Thymus (tissue), 11 donors: ENCODE measurements around the gene ENDOU. TPM values are rescaled to one million over a fixed set of nuclear protein-coding genes. Genes with fewer than 3 reads are reported as not detected.

ENCODE experiments used
- DNase-seq, 9 donors: peaks; one replicate each; pipeline ENCODE4 v3.0.0-alpha.2; 2013; ENCODE audit warnings: low spot score in 9 of 9, low read depth in 6 of 9, missing footprints in 1 of 9
- H3K27ac ChIP-seq, 2 donors: one replicate each; pipeline ENCODE4 v1.5.1; 2013; ENCODE audit warnings: control low read depth in 1 of 2, low read depth in 1 of 2, low read length in 1 of 2, mild to moderate bottlenecking in 1 of 2, moderate library complexity in 1 of 2
- H3K27me3 ChIP-seq, 2 donors: one replicate each; pipeline ENCODE4 v1.5.1; 2013; ENCODE audit warnings: low read length in 1 of 2; ENCODE audit not compliant: control insufficient read depth in 2 of 2, insufficient read depth in 1 of 2
- H3K36me3 ChIP-seq, 2 donors: one replicate each; pipeline ENCODE4 v1.5.1; 2013; ENCODE audit warnings: low read length in 1 of 2, mild to moderate bottlenecking in 1 of 2, moderate library complexity in 1 of 2; ENCODE audit not compliant: control insufficient read depth in 2 of 2, insufficient read depth in 2 of 2
- H3K4me1 ChIP-seq, 2 donors: one replicate each; pipeline ENCODE4 v1.5.1; 2013; ENCODE audit warnings: low read length in 2 of 2; ENCODE audit not compliant: control insufficient read depth in 2 of 2, insufficient read depth in 2 of 2
- H3K4me3 ChIP-seq, 2 donors: one replicate each; pipeline ENCODE4 v1.5.1; 2013; ENCODE audit warnings: low read length in 2 of 2, control low read depth in 1 of 2, mild to moderate bottlenecking in 1 of 2
- H3K9me3 ChIP-seq, 2 donors: one replicate each; pipeline ENCODE4 v1.5.1; 2013; ENCODE audit warnings: low read length in 1 of 2, mild to moderate bottlenecking in 1 of 2; ENCODE audit not compliant: control insufficient read depth in 2 of 2, insufficient read depth in 1 of 2
- WGBS: extraction: QIAGEN DNeasy Blood & Tissue Kit; methylation state at CpG from one replicate; pipeline ENCODE4 v1.1.7; 2013; 5-methylcytosine and 5-hydroxymethylcytosine counted together
- polyA plus RNA-seq: library from polyadenylated mRNA; stranded (reverse); fragments of 200-250 nt; gene quantifications from one replicate; pipeline ENCODE4 v1.2.3, GENCODE V29; 2013
- total RNA-seq: library from RNA; stranded (reverse); fragments of 120-200 nt; gene quantifications from one replicate; pipeline ENCODE4 v1.2.4, GENCODE V29; 2013
- donor health status: healthy.

ENDOU gene
- total and polyA plus RNA-seq, 2 donors, result 0.14 to 1.3 TPM

DNA sequence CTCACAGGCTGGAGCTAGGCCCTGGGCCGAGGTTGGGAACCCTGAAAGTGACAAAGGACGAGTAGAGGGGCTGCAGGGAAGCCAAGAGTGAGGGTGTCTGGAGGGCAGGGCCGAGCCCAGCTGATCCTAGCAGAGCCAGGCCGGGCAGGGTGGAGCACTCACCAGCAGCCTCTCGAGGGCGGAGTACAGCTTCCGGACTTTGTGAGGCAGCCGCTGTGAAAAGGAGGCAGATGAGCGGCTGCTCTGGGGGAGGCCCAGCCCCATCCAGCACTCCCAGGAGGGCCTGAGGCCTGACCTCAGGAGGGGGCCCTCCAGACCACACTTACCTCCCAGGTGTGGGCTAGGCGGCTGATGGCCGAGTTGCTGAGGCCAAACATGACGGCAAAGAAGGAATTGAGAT, 14.7 kb upstream of the ENDOU start:
- H3K4me1 ChIP-seq, result peaks cover 7 to 23% of the 10 kb centered on the region in 2 donors
- H3K9me3 ChIP-seq, result no peaks in the 10 kb centered on the region
- no peak for DNase-seq
- WGBS, result 92% methylated on average over 12 of the region's 12 CpGs
- no peak overlapping the region for H3K4me3 ChIP-seq
- no peak overlapping the region for H3K27ac ChIP-seq
- H3K36me3 ChIP-seq, result no peaks in the 10 kb centered on the region
- peaks cover 0 to 8% of the 10 kb centered on the region in 2 donors for H3K27me3 ChIP-seq

DNA sequence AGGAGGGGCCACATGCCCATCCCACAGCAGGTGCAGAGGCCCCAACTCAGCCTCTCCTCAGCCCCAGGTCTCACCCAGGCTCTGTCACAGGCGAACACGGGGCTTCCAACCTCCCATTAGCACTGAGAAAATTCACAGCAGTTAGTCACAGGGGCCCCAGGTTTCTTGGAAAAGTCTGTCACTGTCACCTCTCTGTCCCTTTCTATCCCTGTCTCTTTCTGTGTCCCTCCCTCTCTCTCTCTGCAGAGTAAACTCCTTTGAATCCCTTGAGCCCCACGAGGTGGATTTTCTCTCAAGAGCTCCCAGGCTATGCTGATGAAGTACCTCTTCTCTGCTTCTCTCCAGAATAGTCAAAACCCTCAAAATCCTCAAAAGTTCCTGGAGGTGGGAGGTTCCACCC, 14.0 kb upstream of the ENDOU start:
- Histone ChIP-seq H3K36me3 (no peaks in the 10 kb centered on the region), H3K4me3 (no peak overlapping the region), H3K4me1 (peaks cover 7 to 23% of the 10 kb centered on the region in 2 donors), H3K9me3 (no peaks in the 10 kb centered on the region), H3K27ac (no peak overlapping the region), H3K27me3 (peaks cover 0 to 5% of the 10 kb centered on the region in 2 donors)
- 62% methylated on average over 3 of the region's 3 CpGs for WGBS
- DNase-seq, result no peak

DNA sequence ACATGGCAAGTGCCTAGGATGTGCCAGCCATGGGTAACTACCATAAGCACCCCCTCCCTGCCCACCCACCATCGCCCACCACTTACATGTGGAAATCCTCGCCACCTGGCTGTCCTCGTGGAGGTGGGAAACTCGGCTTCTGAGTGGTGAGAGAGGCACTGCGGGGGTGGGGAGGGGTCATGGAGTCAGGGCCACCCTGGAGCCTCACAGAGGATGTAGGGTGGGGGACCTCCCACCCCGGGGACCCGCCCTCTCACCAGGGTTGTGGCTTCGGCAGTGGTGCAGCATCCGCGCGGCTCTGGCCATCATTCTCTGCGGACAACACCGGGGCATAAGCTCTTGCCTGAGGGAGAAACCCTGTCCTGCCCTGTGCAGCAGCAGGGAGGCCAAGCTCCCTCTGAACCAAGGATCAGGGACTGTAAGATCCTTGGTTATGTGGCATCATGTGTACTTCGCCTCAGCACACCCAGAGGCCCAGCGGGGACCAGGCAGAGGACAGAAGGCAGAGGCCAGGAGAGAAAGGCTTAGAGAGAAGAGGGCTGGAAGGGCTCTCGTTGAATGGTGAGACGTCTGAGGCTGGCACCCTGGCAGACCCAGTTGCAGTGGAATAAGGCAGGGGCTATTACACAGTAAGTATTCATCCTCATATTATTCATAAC, 12.8 kb upstream of the ENDOU start:
- H3K4me1 ChIP-seq, result peaks cover 7 to 21% of the 10 kb centered on the region in 2 donors
- no peak for DNase-seq

DNA sequence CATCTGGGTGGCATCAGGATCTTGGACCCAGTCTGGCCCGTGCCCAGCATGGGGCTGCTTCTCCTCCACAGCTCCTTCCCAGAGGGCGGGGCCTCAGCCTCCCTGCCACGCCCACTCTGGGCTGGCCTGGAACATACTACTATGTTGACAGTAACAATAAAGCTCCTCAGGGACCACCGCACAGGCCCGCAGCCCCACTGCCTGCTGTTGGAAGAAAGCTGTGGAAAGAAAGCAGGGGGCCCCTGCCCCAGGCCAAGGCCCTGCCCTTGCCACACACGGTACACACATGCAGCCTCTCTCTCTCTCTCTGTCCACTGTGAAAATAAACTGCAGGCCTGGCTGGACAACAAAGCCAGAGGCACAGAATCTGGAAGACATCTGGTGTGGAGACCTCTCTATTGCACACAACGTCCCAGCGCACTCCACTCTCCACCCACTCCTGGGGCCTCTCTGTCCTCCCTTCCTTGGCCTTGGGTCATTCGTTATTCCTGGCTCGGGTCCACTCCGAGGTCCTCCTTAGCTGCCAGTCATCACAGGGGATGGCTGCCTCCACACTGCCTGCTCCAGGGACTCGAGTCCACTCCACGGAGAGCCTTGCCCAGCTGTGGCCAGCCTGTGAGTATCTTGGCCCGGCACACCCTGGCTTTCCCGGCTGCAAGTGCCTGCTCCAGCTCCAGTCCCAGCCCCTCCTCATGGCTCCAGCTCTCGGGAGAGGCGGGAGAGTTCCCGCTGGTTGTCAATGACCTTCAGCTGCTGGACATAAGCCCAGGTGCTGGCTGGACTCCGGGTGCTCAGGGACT, 11.8 kb upstream of the ENDOU start:
- Histone ChIP-seq H3K4me1 (peaks cover 7 to 21% of the 10 kb centered on the region in 2 donors), H3K27ac (no peak overlapping the region), H3K4me3 (no peak overlapping the region), H3K36me3 (no peaks in the 10 kb centered on the region), H3K27me3 (no peaks in the 10 kb centered on the region), H3K9me3 (no peaks in the 10 kb centered on the region)
- 93% methylated on average over 19 of the region's 19 CpGs for WGBS
- DNase-seq, result no peak

More for the DNA sequence above, 12.8 kb upstream of the ENDOU start:
- H3K9me3 ChIP-seq, result no peaks in the 10 kb centered on the region
- no peak overlapping the region for H3K4me3 ChIP-seq
- H3K36me3 ChIP-seq, result no peaks in the 10 kb centered on the region
- H3K27ac ChIP-seq, result no peak overlapping the region
- WGBS, result 97% methylated on average over 17 of the region's 17 CpGs
- H3K27me3 ChIP-seq, result no peaks in the 10 kb centered on the region

DNA sequence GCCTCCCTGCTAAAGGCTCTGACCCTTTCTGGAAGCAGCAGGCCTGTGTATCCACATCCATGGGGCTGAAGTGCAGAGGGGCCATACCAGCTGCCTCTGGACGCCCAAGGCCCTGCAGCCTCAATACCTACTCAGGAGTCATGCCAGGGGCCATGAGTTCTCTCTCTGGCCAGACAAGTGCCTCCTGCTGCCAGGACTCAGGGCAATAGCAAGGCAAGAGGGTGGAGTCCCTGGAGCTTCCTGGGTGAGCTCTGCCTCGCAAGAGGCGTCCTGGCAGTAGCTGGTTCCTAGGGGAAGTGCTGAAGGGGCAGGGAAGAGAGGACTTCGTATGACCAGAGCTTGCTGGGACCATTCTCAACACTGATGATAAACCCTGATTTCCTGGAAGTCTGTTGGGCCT, 10.9 kb upstream of the ENDOU start:
- H3K4me1 ChIP-seq, result peaks cover 2 to 14% of the 10 kb centered on the region in 2 donors
- WGBS, result 96% methylated on average over 4 of the region's 4 CpGs
- no peak for DNase-seq

DNA sequence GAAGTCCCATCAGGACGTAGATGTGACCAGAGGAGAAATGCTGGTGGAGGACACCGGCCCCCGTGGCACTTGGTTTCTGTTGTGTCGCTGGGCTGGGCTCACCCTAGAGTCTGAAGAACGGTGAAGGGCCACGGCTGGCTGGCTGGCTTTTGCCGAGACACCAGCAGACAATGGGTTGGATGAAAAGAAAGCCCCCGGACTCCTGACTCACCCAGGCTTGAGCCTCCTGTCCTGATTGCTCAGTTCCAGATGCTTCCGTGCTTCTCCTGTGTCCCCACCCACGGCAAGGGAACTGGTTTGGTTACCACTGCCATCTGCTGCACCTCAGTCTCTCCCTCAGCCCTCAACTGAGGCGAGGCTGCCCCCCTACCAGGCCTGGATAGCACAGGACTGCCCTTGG, 10.4 kb upstream of the ENDOU start:
- no peaks in the 10 kb centered on the region for H3K27me3 ChIP-seq
- WGBS, result 96% methylated on average over 11 of the region's 11 CpGs
- no peak overlapping the region for H3K4me3 ChIP-seq
- H3K36me3 ChIP-seq, result no peaks in the 10 kb centered on the region
- no peaks in the 10 kb centered on the region for H3K9me3 ChIP-seq
- H3K4me1 ChIP-seq, result peaks cover 0 to 9% of the 10 kb centered on the region in 2 donors
- no peak for DNase-seq
- H3K27ac ChIP-seq, result no peak overlapping the region

More for the DNA sequence above, 10.9 kb upstream of the ENDOU start:
- Histone ChIP-seq H3K27me3 (no peaks in the 10 kb centered on the region), H3K9me3 (no peaks in the 10 kb centered on the region), H3K27ac (no peak overlapping the region), H3K4me3 (no peak overlapping the region), H3K36me3 (no peaks in the 10 kb centered on the region)

DNA sequence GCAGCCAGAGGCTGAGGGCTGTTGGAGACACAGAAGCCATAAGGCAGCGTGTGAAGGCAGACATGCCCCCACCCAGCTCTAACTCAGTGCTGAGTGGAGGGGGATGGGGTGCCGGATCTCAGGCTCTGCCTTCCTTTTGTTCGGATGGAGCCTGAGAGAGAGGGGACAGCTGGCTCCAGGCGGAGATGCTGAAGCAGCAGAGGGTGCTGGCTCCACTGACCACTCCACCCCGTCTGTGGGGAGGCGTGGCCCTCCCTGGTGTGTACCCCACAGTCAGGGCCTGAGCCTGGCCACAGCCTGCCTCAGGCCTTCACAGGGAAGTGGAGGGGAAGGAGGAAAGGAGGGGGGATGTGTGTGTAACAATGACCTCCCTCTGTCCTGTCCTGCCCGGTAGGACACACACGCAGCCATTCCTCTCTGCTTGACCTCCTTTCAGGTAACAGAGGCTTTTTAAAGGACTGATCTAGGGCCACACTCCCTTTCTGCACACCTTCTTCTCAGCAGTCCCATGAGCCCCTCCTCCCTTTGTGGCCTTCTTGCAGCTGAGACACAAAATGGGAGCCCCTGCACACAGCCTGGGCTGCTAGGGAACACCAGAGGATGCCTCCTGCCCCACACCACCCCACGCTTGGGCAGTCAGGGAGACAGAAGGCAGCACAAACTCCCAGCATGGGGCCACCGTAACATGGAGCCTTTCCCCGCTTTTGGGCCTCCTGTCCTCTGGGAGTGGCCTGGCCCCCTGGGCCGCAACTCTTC, 9.6 kb upstream of the ENDOU start:
- DNase-seq, result no peak
- H3K4me3 ChIP-seq, result no peak overlapping the region
- no peaks in the 10 kb centered on the region for H3K36me3 ChIP-seq
- H3K27me3 ChIP-seq, result no peaks in the 10 kb centered on the region
- peaks cover 0 to 7% of the 10 kb centered on the region in 2 donors for H3K4me1 ChIP-seq
- no peaks in the 10 kb centered on the region for H3K9me3 ChIP-seq
- H3K27ac ChIP-seq, result no peak overlapping the region
- WGBS, result 95% methylated on average over 12 of the region's 12 CpGs

DNA sequence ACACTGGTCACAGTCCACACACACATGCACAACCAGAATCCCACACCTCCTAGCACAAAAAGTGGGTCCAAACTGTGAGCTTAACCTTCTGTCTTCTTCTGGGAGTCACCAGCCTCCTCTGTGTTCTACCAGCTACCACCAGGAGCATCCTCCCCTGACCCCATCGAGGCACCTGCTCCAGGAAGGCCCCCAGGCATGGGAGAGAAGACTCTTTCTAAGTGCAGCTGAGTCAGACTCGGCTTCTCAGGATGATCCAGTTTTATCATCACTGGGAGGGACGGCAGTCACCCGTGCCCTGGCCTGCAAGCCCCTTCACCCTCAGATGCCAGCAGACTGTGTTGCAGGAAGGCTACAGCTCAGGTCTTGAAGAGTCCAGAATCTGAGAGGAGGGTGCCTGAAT, 7.9 kb upstream of the ENDOU start:
- no peak overlapping the region for H3K27ac ChIP-seq
- no peaks in the 10 kb centered on the region for H3K4me1 ChIP-seq
- no peaks in the 10 kb centered on the region for H3K27me3 ChIP-seq
- WGBS, result 95% methylated on average over 4 of the region's 4 CpGs
- no peak overlapping the region for H3K4me3 ChIP-seq
- no peaks in the 10 kb centered on the region for H3K9me3 ChIP-seq
- no peaks in the 10 kb centered on the region for H3K36me3 ChIP-seq
- no peak for DNase-seq

DNA sequence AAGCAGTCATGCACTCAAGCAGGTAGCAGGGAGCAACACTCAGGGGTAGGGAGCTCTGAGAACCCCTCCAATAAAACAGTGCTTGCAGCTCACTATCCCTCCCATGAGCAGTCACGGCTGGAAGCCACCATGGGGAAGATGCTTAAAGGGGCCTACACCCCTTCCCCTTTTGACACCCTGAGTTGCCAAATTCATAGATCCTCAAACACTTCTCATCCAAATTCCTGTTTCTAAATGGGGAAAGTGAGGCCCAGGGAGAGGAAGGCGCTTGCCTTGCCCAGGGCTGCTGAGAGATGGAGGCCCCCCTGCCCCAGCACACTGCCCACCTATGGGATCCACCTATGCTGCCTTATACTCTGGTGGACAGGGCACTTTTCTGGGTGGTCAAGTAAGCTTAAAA, 7.2 kb upstream of the ENDOU start:
- no peak for DNase-seq
- Histone ChIP-seq H3K27me3 (no peaks in the 10 kb centered on the region), H3K4me3 (no peak overlapping the region), H3K9me3 (no peaks in the 10 kb centered on the region), H3K36me3 (no peaks in the 10 kb centered on the region), H3K27ac (no peak overlapping the region), H3K4me1 (no peaks in the 10 kb centered on the region)
- 92% methylated on average over 2 of the region's 2 CpGs for WGBS
